NCI-H460 (cell line): ENCODE measurements around the gene EPHA1. TPM values are rescaled to one million over a fixed set of nuclear protein-coding genes. Genes with fewer than 3 reads are reported as not detected.

ENCODE experiments used
- DNase-seq: peaks from one replicate; pipeline ENCODE4 v3.0.0-alpha.2; 2016; ENCODE audit warnings: low read depth; ENCODE audit errors: extremely low read depth
- polyA plus RNA-seq: library from polyadenylated mRNA; depleted of rRNA; stranded (reverse); fragments of >200 nt; gene quantifications from 2 replicates; pipeline ENCODE4 v1.2.3, GENCODE V29; 2014; cell fraction: nucleus; rRNA removed
- total RNA-seq: library from RNA; depleted of rRNA; stranded (reverse); fragments of >200 nt; shearing (Covaris generic); gene quantifications from 2 replicates; pipeline ENCODE4 v1.2.3, GENCODE V29; 2014; rRNA removed

EPHA1 gene
- not detected in 2 replicates for total RNA-seq
- not detected in 2 replicates for polyA plus RNA-seq

DNA sequence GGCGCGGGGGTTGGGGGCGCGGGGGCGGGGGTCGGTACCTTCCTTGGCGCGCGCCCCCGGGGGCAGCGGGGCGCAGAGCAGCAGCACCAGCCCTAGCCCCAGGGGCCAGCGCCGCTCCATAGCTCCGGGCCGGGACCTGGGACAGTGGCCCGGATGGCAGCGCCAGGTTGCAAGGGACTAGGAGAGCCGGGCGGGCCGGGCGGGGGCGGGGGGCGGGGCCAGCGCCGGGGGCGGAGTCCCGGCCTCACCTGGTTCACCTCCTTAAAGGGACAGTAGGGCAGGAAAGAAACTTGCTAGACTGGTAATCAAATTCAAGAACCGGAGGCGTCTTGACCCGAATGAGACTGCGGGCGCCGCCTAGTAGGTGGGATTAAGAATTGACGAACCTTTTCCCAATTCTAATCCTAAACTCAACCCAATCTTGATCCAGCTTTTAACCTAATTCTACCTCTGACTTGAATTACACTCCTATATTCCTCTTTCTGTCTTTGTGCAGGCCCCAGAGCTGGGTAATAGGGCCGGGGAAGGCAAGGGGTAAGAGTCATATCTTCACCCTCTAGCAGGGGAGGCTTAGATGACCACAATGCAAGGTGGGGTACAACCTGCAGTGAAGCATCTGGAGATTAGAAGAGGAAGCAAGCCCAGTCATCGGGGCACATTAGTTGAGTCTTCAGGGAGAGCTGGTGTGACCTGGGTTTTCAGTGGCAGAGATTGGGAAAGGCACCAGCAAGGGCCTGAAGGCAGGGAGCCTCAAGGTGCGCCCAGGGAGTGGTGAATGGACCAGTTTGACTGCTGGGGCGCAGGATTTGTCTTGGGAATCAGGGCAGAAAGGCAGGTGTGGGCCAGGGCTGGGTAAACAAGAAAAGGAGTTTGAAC, at the start of gene EPHA1:
EPHA1 (minus strand) TSS at position 171 of the 876 bp plus-strand sequence; CDS start at position 120, 51 bp downstream.
- no peak for DNase-seq

DNA sequence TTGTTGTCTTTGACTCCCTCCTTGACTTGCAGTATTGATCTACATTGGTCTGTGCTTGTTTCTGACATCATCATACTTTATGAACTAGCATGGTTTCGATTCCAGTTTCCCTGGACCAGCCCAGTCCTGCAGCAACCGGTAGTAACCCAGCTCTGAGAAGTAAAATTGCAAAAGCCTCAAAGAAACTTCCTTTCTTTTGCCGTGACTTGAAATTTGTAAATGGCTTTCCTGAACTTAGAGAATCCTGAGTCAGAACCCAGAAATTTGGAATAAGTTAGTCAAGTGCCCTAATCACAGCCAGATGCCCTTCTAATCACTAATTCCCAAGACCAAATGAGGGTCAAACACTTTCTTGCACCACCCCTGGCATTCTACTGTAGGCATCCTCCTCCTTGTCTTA, 49.6 kb upstream of the EPHA1 start:
- DNase-seq, result no peak

- no peak for DNase-seq
Measured at GRCh38 chr7:143456992-143457793, 48.5 kb upstream of the EPHA1 start.

- DNase-seq, result no peak
Measured at GRCh38 chr7:143455942-143456341, 47.3 kb upstream of the EPHA1 start.

- no peak for DNase-seq
Measured at GRCh38 chr7:143455491-143455890, 46.8 kb upstream of the EPHA1 start.

GRCh38 chr7:143454091-143454680, 45.5 kb upstream of the EPHA1 start:
- DNase-seq, result no peak

DNA sequence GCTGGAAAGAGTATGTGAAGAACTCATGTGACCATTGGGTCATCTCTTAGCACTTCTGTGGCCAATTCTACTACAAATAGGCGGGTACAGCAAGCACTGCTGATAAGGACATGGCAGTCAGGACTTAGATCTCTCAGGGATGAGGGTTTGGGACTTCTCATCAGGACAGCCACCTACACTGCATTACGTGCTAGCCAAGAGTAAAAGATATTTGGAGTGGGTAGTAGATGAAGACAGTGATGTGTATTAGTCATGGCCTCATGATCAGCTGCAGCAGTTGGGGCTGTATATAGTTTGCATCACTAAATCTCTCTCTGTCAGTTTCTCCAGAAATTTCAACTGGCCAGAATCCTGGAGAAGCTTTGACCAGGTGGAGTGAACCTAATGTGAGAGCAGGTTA, 43.8 kb upstream of the EPHA1 start:
- DNase-seq, result no peak

GRCh38 chr7:143451746-143452145, 43.1 kb upstream of the EPHA1 start:
- no peak for DNase-seq

DNA sequence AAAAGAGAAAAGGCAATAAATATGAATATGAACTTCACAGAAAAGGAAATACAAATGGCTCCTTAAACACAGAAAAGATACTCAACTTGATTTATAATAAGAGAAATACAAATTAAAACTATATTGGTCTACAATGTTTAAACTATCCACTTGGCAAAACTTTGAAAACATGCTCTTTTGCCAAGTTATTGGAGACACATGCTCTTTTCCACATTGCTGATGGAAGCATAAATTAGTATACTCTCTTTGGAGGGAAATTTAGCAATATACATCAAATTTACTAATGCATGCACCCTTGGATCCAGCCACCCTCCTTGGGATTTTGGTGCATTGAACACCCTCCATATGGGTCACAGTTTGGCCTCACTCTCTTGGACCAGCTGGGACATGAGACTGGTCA, 42.5 kb upstream of the EPHA1 start:
- DNase-seq, result no peak

GRCh38 chr7:143449793-143450192, 41.1 kb upstream of the EPHA1 start:
- DNase-seq, result no peak

DNA sequence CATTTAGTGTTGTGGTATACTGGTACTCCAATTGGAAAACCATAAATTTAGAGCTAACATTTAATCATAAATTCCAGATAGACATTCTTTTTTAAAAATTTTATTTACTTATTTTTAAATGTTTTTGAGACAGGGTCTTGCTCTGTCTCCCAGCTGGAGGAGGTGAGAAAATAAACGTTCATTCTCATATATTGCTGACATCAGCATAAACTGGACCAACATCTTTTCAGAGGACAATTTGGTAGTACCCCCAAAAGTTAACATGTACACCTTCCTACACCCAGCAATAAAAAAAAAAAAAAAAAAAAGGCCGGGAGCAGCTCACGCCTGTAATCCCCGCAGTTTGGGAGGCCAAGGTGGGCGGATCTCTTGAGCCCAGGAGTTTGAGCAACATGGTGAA, 39.8 kb upstream of the EPHA1 start:
- no peak for DNase-seq

DNA sequence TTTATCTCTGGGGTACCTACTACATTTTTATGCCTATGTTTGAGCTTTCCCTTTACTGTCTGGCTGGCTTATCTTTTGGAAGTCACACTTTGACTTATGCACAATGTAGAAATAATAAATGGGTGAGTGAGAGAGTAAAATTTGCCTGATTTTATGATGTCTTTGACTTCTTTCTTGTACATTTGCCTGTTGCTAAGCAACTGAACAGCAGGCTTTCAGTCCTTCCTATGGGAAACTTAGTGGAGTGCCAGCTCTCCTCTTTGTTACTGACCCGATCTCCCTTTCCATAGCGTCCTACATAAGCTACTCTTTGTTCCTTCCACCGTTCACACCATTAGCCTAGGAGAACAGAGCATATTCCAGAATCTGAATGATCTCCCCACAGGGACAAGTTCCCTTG, 38.8 kb upstream of the EPHA1 start:
- no peak for DNase-seq

GRCh38 chr7:143444785-143445184, 36.1 kb upstream of the EPHA1 start:
- no peak for DNase-seq

GRCh38 chr7:143444063-143444782, 35.6 kb upstream of the EPHA1 start:
- no peak for DNase-seq

DNA sequence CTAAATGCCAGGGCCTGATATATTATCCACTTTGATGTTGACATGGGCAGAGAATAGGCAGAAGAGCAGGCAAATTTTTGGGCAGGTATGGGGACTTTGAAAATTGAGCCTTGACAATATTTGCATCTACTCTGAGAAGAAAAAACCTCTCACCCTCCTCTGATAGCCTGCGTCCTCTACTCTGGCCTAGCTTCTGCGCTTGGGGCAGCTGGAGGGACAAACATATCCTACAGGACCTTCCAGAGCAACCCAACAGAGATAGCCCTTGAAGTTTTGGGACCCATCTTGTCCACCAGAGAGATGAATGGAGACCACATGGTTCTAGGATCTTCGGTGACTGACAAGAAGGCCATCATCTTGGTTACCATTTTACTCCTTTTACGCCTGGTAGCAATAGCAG, 34.5 kb upstream of the EPHA1 start, which contains the start of gene TAS2R60:
TAS2R60 (plus strand) TSS at position 301 of the 400 bp plus-strand sequence; CDS start at position 301, 0 bp downstream.
- no peak for DNase-seq

GRCh38 chr7:143439866-143440265, 31.2 kb upstream of the EPHA1 start:
- no peak for DNase-seq

DNA sequence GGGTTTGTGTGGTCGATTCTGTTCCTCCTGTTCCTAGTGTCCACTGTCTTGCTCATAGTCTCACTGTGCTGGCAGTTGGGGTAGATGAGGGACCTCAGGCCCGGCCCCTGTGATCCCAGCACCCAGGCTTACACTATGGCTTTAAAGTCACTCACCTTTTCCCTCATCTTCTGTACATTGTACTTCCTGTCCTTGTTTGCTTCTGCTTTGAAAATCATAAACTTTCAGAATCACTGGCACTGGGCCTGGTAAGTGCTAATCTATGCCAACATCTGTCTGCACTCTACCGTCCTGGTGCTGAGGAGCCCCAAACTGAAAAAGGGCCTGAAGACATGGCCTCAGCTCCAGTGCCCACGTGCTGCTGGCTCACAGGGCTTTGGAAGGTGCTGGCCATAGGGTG, 28.9 kb upstream of the EPHA1 start:
- DNase-seq, result no peak

GRCh38 chr7:143436325-143436946, 27.8 kb upstream of the EPHA1 start:
- no peak for DNase-seq

- DNase-seq, result no peak
Measured at GRCh38 chr7:143435266-143435665, 26.6 kb upstream of the EPHA1 start.

DNA sequence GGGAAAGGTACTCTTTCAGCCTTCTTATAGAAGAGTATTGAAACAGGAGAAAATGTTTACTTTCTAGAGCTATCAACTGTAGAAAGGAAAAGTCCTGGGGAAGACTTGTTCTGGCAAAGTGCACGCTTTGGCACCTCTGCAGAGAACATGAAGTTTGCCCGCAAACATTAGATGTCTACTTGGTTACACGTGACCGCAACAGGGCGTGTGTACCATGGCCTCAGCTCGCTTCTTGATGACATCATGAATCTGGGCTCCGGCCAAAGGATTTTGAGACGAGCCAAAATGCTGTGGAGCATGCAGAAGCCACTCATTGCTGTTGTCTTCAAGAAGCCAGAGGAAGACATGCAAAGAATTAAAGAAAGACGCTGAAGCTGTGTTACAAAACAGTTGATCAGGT, 26.0 kb upstream of the EPHA1 start:
- DNase-seq, result peak; percentile 17
